Subcutaneous abdominal adipose tissue (tissue), 5 donors: Measurements from ENCODE around the gene ARHGEF17.
A peak's percentile ranks its signal among the peaks of the same experiment; 100 is the strongest.

Source experiments
- H3K27ac ChIP-seq: one replicate; pipeline ENCODE4 v1.7.0; 2013; ENCODE audit warnings: low read depth, mild to moderate bottlenecking, inconsistent platforms, low read length, moderate library complexity
- H3K27me3 ChIP-seq, 5 donors: one replicate each; pipeline ENCODE4 v1.7.0; 2013; ENCODE audit warnings: low read length in 5 of 5, inconsistent platforms in 1 of 5; ENCODE audit not compliant: control insufficient read depth in 5 of 5, insufficient read depth in 4 of 5
- H3K36me3 ChIP-seq, 5 donors: one replicate each; pipeline ENCODE4 v1.7.0; 2013; ENCODE audit warnings: low read length in 5 of 5; ENCODE audit not compliant: control insufficient read depth in 5 of 5, insufficient read depth in 5 of 5
- H3K4me1 ChIP-seq, 5 donors: one replicate each; pipeline ENCODE4 v1.7.0; 2013; ENCODE audit warnings: low read length in 5 of 5, mild to moderate bottlenecking in 3 of 5, moderate library complexity in 1 of 5; ENCODE audit not compliant: control insufficient read depth in 5 of 5, insufficient read depth in 5 of 5
- H3K4me3 ChIP-seq, 5 donors: one replicate each; pipeline ENCODE4 v1.7.0; 2013; ENCODE audit warnings: low read length in 5 of 5, low read depth in 1 of 5
- H3K9ac ChIP-seq, 5 donors: one replicate each; pipeline ENCODE4 v1.7.0; 2013; ENCODE audit warnings: low read length in 5 of 5, mild to moderate bottlenecking in 4 of 5, moderate library complexity in 3 of 5
- H3K9me3 ChIP-seq, 5 donors: one replicate each; pipeline ENCODE4 v1.7.0; 2013; ENCODE audit warnings: low read length in 5 of 5; ENCODE audit not compliant: control insufficient read depth in 5 of 5
- donor health status: healthy.
- donor health status: healthy.
- donor health status: healthy.
- donor health status: healthy.
- donor health status: healthy.

The ARHGEF17 gene

GRCh38 chr11:73390601-73391565, 82.8 kb downstream of the ARHGEF17 start:
- H3K9me3 ChIP-seq: no peaks in the 10 kb centered on the region
- H3K4me3 ChIP-seq: no peak overlapping the region
- H3K4me1 ChIP-seq: peaks cover 0 to 58% (median 31%) of the 10 kb centered on the region in 5 donors
- no peaks in the 10 kb centered on the region for H3K27me3 ChIP-seq
- peaks cover 0 to 26% (median 0%) of the 10 kb centered on the region in 5 donors for H3K36me3 ChIP-seq
- no peak overlapping the region for H3K27ac ChIP-seq
- no peak overlapping the region for H3K9ac ChIP-seq

GRCh38 chr11:73391665-73392064, 83.6 kb downstream of the ARHGEF17 start:
- Histone ChIP-seq H3K27me3 (no peaks in the 10 kb centered on the region), H3K4me1 (peaks cover 0 to 51% (median 25%) of the 10 kb centered on the region in 5 donors), H3K9ac (no peak overlapping the region), H3K36me3 (peaks cover 0 to 27% (median 0%) of the 10 kb centered on the region in 5 donors), H3K27ac (no peak overlapping the region), H3K4me3 (no peak overlapping the region), H3K9me3 (no peaks in the 10 kb centered on the region)

GRCh38 chr11:73392108-73393010, 84.3 kb downstream of the ARHGEF17 start:
- Histone ChIP-seq H3K4me3 (no peak overlapping the region), H3K27me3 (no peaks in the 10 kb centered on the region), H3K4me1 (peaks cover 0 to 50% (median 28%) of the 10 kb centered on the region in 5 donors), H3K9ac (no peak overlapping the region), H3K27ac (no peak overlapping the region), H3K36me3 (peaks cover 0 to 33% (median 0%) of the 10 kb centered on the region in 5 donors), H3K9me3 (no peaks in the 10 kb centered on the region)

- Histone ChIP-seq H3K27ac (no peak overlapping the region), H3K4me1 (peaks cover 0 to 47% (median 24%) of the 10 kb centered on the region in 5 donors), H3K9me3 (no peaks in the 10 kb centered on the region), H3K27me3 (no peaks in the 10 kb centered on the region), H3K9ac (no peak overlapping the region), H3K4me3 (no peak overlapping the region), H3K36me3 (peaks cover 0 to 34% (median 0%) of the 10 kb centered on the region in 5 donors)
Observed at GRCh38 chr11:73393011-73393380, 84.9 kb downstream of the ARHGEF17 start.

GRCh38 chr11:73393479-73394415, 85.7 kb downstream of the ARHGEF17 start:
- Histone ChIP-seq H3K9me3 (no peaks in the 10 kb centered on the region), H3K4me1 (peaks cover under 1 to 44% (median 19%) of the 10 kb centered on the region in 5 donors), H3K27ac (no peak overlapping the region), H3K4me3 (no peak overlapping the region), H3K36me3 (peaks cover 0 to 40% (median 0%) of the 10 kb centered on the region in 5 donors), H3K27me3 (no peaks in the 10 kb centered on the region), H3K9ac (no peak overlapping the region)

GRCh38 chr11:73394416-73395296, 86.6 kb downstream of the ARHGEF17 start:
- H3K9ac ChIP-seq: no peak overlapping the region
- no peaks in the 10 kb centered on the region for H3K9me3 ChIP-seq
- peaks cover 5 to 42% (median 26%) of the 10 kb centered on the region in 5 donors for H3K4me1 ChIP-seq
- H3K27me3 ChIP-seq: no peaks in the 10 kb centered on the region
- H3K27ac ChIP-seq: no peak overlapping the region
- peaks cover 0 to 40% (median 0%) of the 10 kb centered on the region in 5 donors for H3K36me3 ChIP-seq
- no peak overlapping the region for H3K4me3 ChIP-seq

GRCh38 chr11:73395297-73396208, 87.5 kb downstream of the ARHGEF17 start:
- Histone ChIP-seq H3K9me3 (no peaks in the 10 kb centered on the region), H3K27me3 (no peaks in the 10 kb centered on the region), H3K4me1 (peaks cover 5 to 34% (median 26%) of the 10 kb centered on the region in 5 donors), H3K36me3 (peaks cover 0 to 40% (median 0%) of the 10 kb centered on the region in 5 donors), H3K4me3 (no peak overlapping the region), H3K9ac (peak overlapping the region in 1 of 5 donors; percentile 7), H3K27ac (no peak overlapping the region)

GRCh38 chr11:73396251-73396930, 88.3 kb downstream of the ARHGEF17 start:
- Histone ChIP-seq H3K4me1 (peaks cover 5 to 34% (median 26%) of the 10 kb centered on the region in 5 donors), H3K27ac (no peak overlapping the region), H3K36me3 (peaks cover 0 to 40% (median 0%) of the 10 kb centered on the region in 5 donors), H3K27me3 (no peaks in the 10 kb centered on the region), H3K9ac (peak overlapping the region in 1 of 5 donors; percentile 10), H3K4me3 (no peak overlapping the region), H3K9me3 (no peaks in the 10 kb centered on the region)
